Breast epithelium (tissue), 4 donors: ENCODE results near the gene RAB9B. TPM values are rescaled to one million over a fixed set of nuclear protein-coding genes. Genes with fewer than 3 reads are reported as not detected.

Experiments
- DNase-seq, 2 donors: peaks; one replicate each; pipeline ENCODE4 v3.0.0-alpha.2; 2019; ENCODE audit warnings: low spot score in 2 of 2
- H3K27ac ChIP-seq, 2 donors: fragments of 200-600 bp; sonication (generic) in 1 of 2; one replicate each; pipeline ENCODE4 v1.5.1; 2016 to 2019; ENCODE audit warnings: mild to moderate bottlenecking in 1 of 2
- H3K27me3 ChIP-seq, 2 donors: fragments of 200-600 bp; sonication (generic) in 1 of 2; one replicate each; pipeline versions ENCODE4 v1.5.1 to v1.6.0; 2017 to 2019; ENCODE audit warnings: control low read depth in 1 of 2, mild to moderate bottlenecking in 1 of 2
- H3K36me3 ChIP-seq: fragments of 200-600 bp; one replicate; pipeline ENCODE4 v1.5.1; 2019
- H3K4me1 ChIP-seq, 2 donors: fragments of 200-600 bp; sonication (generic); one replicate each; pipeline ENCODE4 v1.5.1; 2016 to 2019; ENCODE audit warnings: control low read depth in 1 of 2
- H3K4me3 ChIP-seq, 3 donors: fragments of 200-600 bp; sonication (generic); 1 replicate in 2 of 3; 2 replicates in 1 of 3; pipeline ENCODE4 v1.5.1; 2016 to 2019; ENCODE audit warnings: mild to moderate bottlenecking in 3 of 3, moderate library complexity in 2 of 3
- H3K9me3 ChIP-seq, 2 donors: fragments of 200-600 bp; sonication (generic) in 1 of 2; one replicate each; pipeline ENCODE4 v1.5.1; 2016 to 2019; ENCODE audit warnings: control low read depth in 1 of 2
- POLR2A ChIP-seq: fragments of 450-650 bp; IDR thresholded peaks from one replicate; pipeline ENCODE4 v1.6.1; 2016; ENCODE audit warnings: antibody characterized with exemption, mild to moderate bottlenecking, moderate library complexity
- POLR2AphosphoS5 ChIP-seq, 3 donors: sonication (generic); formaldehyde crosslinking; IDR thresholded peaks; one replicate each; pipeline ENCODE4 v1.6.1; 2017; ENCODE audit warnings: antibody characterized with exemption in 3 of 3
- intact Hi-C: fragments of 100-400 bp; cut with DNase I; formaldehyde crosslinking; loops from one replicate; pipeline ENCODE4 v1.15.1; 2023; ENCODE audit warnings: low total_unique reads
- total RNA-seq, 3 donors: library from RNA; depleted of rRNA; stranded (reverse); fragments of >200 nt; gene quantifications; one replicate each; pipeline ENCODE4 v1.1.0, GENCODE V29; 2016
- TF ChIP-seq, protein P1 (sequence below), 3 donors: fragments of 450-650 bp; IDR thresholded peaks; one replicate each; pipeline ENCODE4 v1.5.1; 2016 to 2017; ENCODE audit warnings: antibody characterized with exemption in 3 of 3, mild to moderate bottlenecking in 3 of 3, moderate library complexity in 3 of 3

Gene RAB9B
- total RNA-seq, 3 donors from 2014 or later = 1.3 to 3.4 (median 1.9) TPM

DNA sequence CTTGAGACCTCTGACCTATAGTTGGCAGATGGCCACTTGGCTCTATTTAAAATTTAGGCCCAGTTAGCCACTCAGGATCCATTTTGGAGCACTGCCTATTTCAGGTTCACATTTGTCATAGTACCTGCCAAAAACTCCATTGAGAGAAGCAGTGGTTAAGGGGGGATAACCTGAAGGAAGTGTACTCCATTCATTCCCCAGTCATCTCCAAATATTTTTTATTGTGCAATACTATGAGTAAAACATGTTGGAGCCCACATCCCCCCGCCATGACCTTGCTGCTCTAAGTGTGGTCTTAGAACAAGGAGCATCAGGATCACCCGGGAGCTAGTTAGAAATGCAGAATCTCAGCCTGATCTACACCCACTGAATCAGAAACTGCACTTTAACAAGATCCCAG lies 34.4 kb downstream of the RAB9B start:
- DNase-seq = no peak
- Histone ChIP-seq H3K27me3 (peaks cover 0 to 26% of the 10 kb centered on the region in 2 donors), H3K36me3 (no peaks in the 10 kb centered on the region), H3K4me3 (no peak overlapping the region), H3K4me1 (no peaks in the 10 kb centered on the region), H3K9me3 (no peaks in the 10 kb centered on the region), H3K27ac (no peak overlapping the region)
- TF ChIP-seq POLR2A (no peak), POLR2AphosphoS5 (IDR thresholded peaks at IDR 0.05) (no peak)
- TF ChIP-seq, protein P1, sequence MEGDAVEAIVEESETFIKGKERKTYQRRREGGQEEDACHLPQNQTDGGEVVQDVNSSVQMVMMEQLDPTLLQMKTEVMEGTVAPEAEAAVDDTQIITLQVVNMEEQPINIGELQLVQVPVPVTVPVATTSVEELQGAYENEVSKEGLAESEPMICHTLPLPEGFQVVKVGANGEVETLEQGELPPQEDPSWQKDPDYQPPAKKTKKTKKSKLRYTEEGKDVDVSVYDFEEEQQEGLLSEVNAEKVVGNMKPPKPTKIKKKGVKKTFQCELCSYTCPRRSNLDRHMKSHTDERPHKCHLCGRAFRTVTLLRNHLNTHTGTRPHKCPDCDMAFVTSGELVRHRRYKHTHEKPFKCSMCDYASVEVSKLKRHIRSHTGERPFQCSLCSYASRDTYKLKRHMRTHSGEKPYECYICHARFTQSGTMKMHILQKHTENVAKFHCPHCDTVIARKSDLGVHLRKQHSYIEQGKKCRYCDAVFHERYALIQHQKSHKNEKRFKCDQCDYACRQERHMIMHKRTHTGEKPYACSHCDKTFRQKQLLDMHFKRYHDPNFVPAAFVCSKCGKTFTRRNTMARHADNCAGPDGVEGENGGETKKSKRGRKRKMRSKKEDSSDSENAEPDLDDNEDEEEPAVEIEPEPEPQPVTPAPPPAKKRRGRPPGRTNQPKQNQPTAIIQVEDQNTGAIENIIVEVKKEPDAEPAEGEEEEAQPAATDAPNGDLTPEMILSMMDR (IDR thresholded peaks at IDR 0.05) = no peak
- intact Hi-C loops = no loop called here

DNA sequence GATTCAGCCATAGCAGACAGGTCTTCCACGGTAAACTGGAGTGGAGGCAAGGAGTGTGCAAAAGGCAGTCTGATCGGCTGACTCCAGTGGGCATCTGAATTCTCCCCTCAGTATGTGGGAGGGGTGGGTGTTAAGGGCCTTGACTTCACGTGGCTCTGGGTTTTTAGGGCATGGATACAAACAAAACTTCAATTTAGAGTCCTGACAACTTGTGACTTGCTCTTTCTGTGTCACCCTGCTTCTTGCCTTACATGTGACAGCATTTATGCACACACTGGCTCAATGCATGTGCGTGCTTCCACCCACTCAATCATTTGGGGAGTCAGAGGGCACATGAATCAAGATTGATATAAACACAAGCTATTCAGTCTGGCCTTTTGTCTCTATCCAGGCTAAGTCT lies 37.9 kb downstream of the RAB9B start:
- DNase-seq = no peak
- no peaks in the 10 kb centered on the region for H3K36me3 ChIP-seq
- peaks cover 0 to 37% of the 10 kb centered on the region in 2 donors for H3K27me3 ChIP-seq
- no peak overlapping the region for H3K27ac ChIP-seq
- intact Hi-C loops = no loop called here
- H3K4me3 ChIP-seq = no peak overlapping the region
- no peak for TF ChIP-seq POLR2A
- no peak for TF ChIP-seq POLR2AphosphoS5 (IDR thresholded peaks at IDR 0.05)
- TF ChIP-seq, protein P1 (IDR thresholded peaks at IDR 0.05) = no peak
- H3K4me1 ChIP-seq = no peaks in the 10 kb centered on the region
- no peaks in the 10 kb centered on the region for H3K9me3 ChIP-seq

DNA sequence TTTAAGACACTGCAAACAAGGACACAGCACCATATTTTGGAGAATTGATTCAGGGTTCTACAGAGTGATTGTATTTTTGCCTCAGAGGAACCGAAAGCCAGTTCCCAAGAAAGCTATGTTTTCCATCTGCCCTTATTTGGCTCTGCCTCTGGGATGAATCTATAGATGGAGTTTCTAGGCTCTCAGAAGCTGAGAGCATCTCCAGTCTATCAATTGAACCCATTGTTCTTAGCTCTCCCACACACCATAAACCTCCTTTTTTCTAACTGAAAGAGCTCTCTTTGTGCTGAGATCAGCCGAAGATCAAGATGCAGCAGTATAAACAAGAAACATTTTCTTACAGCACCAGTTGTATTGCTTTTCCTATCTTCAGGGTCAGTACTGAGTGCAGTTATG lies 38.5 kb downstream of the RAB9B start:
- Histone ChIP-seq H3K9me3 (no peaks in the 10 kb centered on the region), H3K27ac (no peak overlapping the region), H3K27me3 (peaks cover 0 to 41% of the 10 kb centered on the region in 2 donors), H3K4me3 (peak overlapping the region in 1 of 3 donors; percentile 10), H3K4me1 (no peaks in the 10 kb centered on the region), H3K36me3 (no peaks in the 10 kb centered on the region)
- TF ChIP-seq, protein P1 (IDR thresholded peaks at IDR 0.05) = no peak
- intact Hi-C loops = no loop called here
- DNase-seq = no peak

DNA sequence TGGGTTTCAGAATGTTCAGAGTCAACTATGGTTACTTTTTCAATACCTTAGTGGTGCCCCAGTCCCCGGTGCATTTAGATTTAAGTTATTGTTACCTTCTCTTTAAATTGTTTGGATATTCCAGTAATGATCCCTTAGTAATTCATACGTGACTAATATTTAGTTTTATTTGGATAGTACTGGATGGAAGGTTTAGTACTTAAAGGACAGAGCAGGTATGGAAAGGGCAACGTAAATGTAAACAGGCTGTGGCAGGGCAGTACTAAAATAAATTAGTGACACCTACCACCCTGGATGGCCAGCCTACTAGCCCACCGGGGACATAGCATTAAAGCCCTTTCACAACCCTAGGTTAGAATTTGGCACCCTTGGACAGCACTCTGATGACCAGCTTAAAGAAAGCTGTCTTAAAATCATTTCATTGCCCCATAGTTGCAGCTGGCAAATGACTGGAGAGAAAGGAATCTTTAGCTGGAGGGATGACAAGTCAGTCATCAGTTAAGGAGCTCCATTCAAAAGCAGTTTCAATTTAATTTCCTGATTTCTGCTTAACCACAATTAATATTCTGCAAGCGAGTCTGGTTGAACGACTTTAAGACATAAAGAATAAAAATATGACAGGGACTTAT lies 39.0 kb downstream of the RAB9B start:
- H3K9me3 ChIP-seq = no peaks in the 10 kb centered on the region
- H3K4me3 ChIP-seq = peak overlapping the region in 1 of 3 donors; percentile 10
- TF ChIP-seq, protein P1 (IDR thresholded peaks at IDR 0.05) = no peak
- peaks cover 0 to 46% of the 10 kb centered on the region in 2 donors for H3K27me3 ChIP-seq
- H3K27ac ChIP-seq = peak overlapping the region in 1 of 2 donors; percentile 3
- no peaks in the 10 kb centered on the region for H3K4me1 ChIP-seq
- intact Hi-C loops = no loop called here
- no peak for DNase-seq
- no peaks in the 10 kb centered on the region for H3K36me3 ChIP-seq

DNA sequence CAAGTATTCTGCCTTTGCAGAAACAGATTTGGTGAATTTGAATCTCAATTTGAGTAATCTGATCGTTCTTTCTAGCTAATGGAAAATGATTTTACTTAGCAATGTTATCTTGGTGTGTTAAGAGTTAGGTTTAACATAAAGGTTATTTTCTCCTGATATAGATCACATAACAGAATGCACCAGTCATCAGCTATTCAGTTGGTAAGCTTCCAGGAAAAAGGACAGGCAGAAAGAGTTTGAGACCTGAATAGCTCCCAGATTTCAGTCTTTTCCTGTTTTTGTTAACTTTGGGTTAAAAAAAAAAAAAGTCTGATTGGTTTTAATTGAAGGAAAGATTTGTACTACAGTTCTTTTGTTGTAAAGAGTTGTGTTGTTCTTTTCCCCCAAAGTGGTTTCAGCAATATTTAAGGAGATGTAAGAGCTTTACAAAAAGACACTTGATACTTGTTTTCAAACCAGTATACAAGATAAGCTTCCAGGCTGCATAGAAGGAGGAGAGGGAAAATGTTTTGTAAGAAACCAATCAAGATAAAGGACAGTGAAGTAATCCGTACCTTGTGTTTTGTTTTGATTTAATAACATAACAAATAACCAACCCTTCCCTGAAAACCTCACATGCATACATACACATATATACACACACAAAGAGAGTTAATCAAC lies 40.1 kb downstream of the RAB9B start:
- Histone ChIP-seq H3K4me3 (no peak overlapping the region), H3K9me3 (no peaks in the 10 kb centered on the region), H3K36me3 (no peaks in the 10 kb centered on the region), H3K27ac (no peak overlapping the region), H3K4me1 (no peaks in the 10 kb centered on the region), H3K27me3 (peaks cover 0 to 56% of the 10 kb centered on the region in 2 donors)
- intact Hi-C loops = no loop called here
- no peak for DNase-seq
- TF ChIP-seq POLR2A (no peak), POLR2AphosphoS5 (IDR thresholded peaks at IDR 0.05) (no peak)
- TF ChIP-seq, protein P1 (IDR thresholded peaks at IDR 0.05) = no peak
